ENCODE results near the gene PKD2L2. TPM values are rescaled to one million over a fixed set of nuclear protein-coding genes. Genes with fewer than 3 reads are reported as not detected.

PKD2L2 gene
- total and polyA plus RNA-seq, 8 donors: 0.05 to 0.23 TPM; not detected in 6

GRCh38 chr5:137896560-137896959 is 7.3 kb downstream of the PKD2L2 start:
- 75 to 81% methylated on average over 3 of the region's 3 CpGs for WGBS, 2 donors
- Histone ChIP-seq H3K27ac (no peak overlapping the region), H3K4me1 (no peaks in the 10 kb centered on the region), H3K9me3 (no peaks in the 10 kb centered on the region), H3K4me3 (no peak overlapping the region), H3K36me3 (no peaks in the 10 kb centered on the region), H3K27me3 (no peaks in the 10 kb centered on the region)
- DNase-seq: no peak
- TF ChIP-seq CTCF (IDR thresholded peaks at IDR 0.05): no peak
- intact Hi-C loops (cut with DNase I): no loop called here
- ATAC-seq: no peak
- no peak for FAIRE-seq

GRCh38 chr5:137899493-137899892 is 10.2 kb downstream of the PKD2L2 start:
- FAIRE-seq: no peak
- intact Hi-C loops (cut with DNase I): no loop called here
- no peak overlapping the region for H3K4me3 ChIP-seq
- TF ChIP-seq CTCF (IDR thresholded peaks at IDR 0.05): no peak
- no peaks in the 10 kb centered on the region for H3K4me1 ChIP-seq
- H3K27ac ChIP-seq: no peak overlapping the region
- no peaks in the 10 kb centered on the region for H3K9me3 ChIP-seq
- no peak for ATAC-seq
- H3K36me3 ChIP-seq: no peaks in the 10 kb centered on the region
- no peak for DNase-seq
- 73 to 82% methylated on average over 3 of the region's 3 CpGs for WGBS, 2 donors
- no peaks in the 10 kb centered on the region for H3K27me3 ChIP-seq

- intact Hi-C loops (cut with DNase I): no loop called here
- H3K27me3 ChIP-seq: no peaks in the 10 kb centered on the region
- H3K36me3 ChIP-seq: no peaks in the 10 kb centered on the region
- H3K4me3 ChIP-seq: no peak overlapping the region
- FAIRE-seq (no peak), DNase-seq (no peak), ATAC-seq (no peak)
- TF ChIP-seq CTCF (IDR thresholded peaks at IDR 0.05): no peak
- H3K27ac ChIP-seq: no peak overlapping the region
- 71 to 72% methylated on average over 5 of the region's 5 CpGs for WGBS, 2 donors
- H3K4me1 ChIP-seq: no peaks in the 10 kb centered on the region
- H3K9me3 ChIP-seq: no peaks in the 10 kb centered on the region
Observed at GRCh38 chr5:137901011-137901817, 12.0 kb downstream of the PKD2L2 start.

DNA sequence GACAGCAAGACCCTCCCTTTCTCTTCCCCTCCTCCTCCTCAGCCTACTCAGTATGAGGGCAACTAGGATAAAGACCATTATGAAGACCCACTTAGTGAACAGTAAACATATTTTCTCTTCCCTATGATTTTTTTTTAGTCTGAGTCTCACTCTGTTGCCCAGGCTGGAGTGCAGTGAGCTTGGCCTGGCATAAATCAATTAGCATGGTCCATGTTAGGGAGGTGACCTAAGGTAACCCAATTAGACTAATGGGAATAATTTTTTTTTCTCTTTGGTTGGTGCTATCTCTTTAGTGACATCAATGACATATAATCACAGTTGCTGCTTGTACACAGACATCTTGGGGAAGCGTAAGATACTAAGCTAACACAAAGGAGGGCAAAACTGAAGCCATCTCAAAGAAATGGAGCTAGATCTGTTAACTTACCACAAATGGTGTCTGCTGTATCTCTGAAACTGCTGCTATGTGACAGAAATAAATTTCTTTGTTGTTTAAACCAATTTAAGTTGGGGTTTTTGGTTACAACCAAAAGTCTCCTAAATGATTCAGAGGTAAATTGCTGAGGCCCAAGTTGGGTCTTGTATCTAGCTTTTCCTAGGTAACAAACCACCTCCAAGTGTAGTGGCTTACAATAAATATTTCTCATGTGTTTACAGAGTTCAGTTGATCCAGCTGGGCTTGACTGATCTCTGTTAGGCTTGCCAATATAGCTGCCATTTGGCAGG is 13.3 kb downstream of the PKD2L2 start:
- no peaks in the 10 kb centered on the region for H3K36me3 ChIP-seq
- no peak for TF ChIP-seq CTCF (IDR thresholded peaks at IDR 0.05)
- no peaks in the 10 kb centered on the region for H3K9me3 ChIP-seq
- no peak overlapping the region for H3K4me3 ChIP-seq
- H3K27me3 ChIP-seq: no peaks in the 10 kb centered on the region
- DNase-seq: no peak
- H3K4me1 ChIP-seq: no peaks in the 10 kb centered on the region
- intact Hi-C loops (cut with DNase I): no loop called here
- 94 to 98% methylated on average over 1 of the region's 1 CpG for WGBS, 2 donors
- H3K27ac ChIP-seq: no peak overlapping the region
- no peak for ATAC-seq
- no peak for FAIRE-seq

- Histone ChIP-seq H3K27me3 (no peaks in the 10 kb centered on the region), H3K27ac (no peak overlapping the region), H3K4me3 (no peak overlapping the region), H3K4me1 (no peaks in the 10 kb centered on the region), H3K36me3 (no peaks in the 10 kb centered on the region), H3K9me3 (peaks cover 0 to 3% (median 0%) of the 10 kb centered on the region in 4 donors)
- ATAC-seq (no peak), DNase-seq (no peak), FAIRE-seq (no peak)
- 66 to 73% methylated on average over 2 of the region's 2 CpGs for WGBS, 2 donors
- intact Hi-C loops (cut with DNase I): no loop called here
- no peak for TF ChIP-seq CTCF (IDR thresholded peaks at IDR 0.05)
Observed at GRCh38 chr5:137914758-137915157, 25.5 kb downstream of the PKD2L2 start.
